NCI-H82 treated with DMSO at 0.1 percent for 48 hours (cell line): ENCODE measurements around the gene HIGD2A.
A peak's percentile ranks its signal among the peaks of the same experiment; 100 is the strongest.

ENCODE experiments used
- DNase-seq: peaks from one replicate; lab custom pipeline; 2025; ENCODE audit not compliant: unreplicated experiment; lab: John Stamatoyannopoulos, UW

Gene HIGD2A

GRCh38 chr5:176388444-176389134 is at the start of gene HIGD2A, which contains the start of gene NOP16:
HIGD2A (plus strand) TSS chr5:176388751; CDS start chr5:176388820, 69 bp downstream.
NOP16 (minus strand) TSS chr5:176388598; CDS start chr5:176388539, 59 bp downstream.
- DNase-seq: peak; percentile 94

DNA sequence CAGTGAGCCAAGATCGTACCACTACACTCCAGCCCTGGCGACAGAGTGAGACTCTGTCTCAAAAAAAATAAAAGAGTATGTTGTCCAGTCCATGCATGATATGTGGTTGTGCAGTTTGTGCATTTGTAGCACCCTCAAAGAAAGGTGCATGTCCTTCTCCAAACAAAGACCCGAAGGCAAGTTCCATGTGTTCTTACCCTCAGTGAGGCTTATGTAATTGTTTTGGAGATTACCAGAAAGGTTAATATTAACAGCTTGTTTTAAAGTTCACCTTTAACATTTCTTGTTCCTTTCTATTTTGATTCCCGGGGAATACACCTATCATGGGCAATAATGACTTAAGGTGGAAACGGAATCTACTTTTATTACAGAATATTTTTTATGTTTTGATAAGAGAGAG is 49.2 kb upstream of the HIGD2A start:
- no peak for DNase-seq

- no peak for DNase-seq
Observed at GRCh38 chr5:176341325-176342157, 47.0 kb upstream of the HIGD2A start.

DNA sequence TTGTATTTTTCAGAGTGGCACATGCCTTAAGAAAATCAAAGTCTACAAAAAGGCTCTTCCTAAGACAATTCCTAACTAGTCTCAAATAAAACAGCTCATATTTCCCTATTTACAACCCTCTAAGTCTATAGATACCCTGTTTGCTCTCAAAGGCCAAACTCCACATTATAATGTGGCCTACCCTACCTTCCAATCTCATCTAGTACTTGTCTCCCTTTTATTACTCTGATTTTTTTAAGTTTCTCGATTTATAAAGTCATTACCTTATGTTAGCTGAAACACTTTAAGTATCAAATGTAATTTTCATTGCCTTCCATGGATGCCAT is 46.4 kb upstream of the HIGD2A start:
- DNase-seq: no peak

- DNase-seq: no peak
Observed at GRCh38 chr5:176342766-176343458, 45.6 kb upstream of the HIGD2A start.

- no peak for DNase-seq
Observed at GRCh38 chr5:176350416-176350815, 38.1 kb upstream of the HIGD2A start.

GRCh38 chr5:176352116-176352878 is 36.3 kb upstream of the HIGD2A start:
- no peak for DNase-seq

GRCh38 chr5:176353533-176353932 is 35.0 kb upstream of the HIGD2A start:
- no peak for DNase-seq

GRCh38 chr5:176355400-176356178 is 33.0 kb upstream of the HIGD2A start:
- no peak for DNase-seq

GRCh38 chr5:176356179-176356566 is 32.4 kb upstream of the HIGD2A start:
- no peak for DNase-seq

DNA sequence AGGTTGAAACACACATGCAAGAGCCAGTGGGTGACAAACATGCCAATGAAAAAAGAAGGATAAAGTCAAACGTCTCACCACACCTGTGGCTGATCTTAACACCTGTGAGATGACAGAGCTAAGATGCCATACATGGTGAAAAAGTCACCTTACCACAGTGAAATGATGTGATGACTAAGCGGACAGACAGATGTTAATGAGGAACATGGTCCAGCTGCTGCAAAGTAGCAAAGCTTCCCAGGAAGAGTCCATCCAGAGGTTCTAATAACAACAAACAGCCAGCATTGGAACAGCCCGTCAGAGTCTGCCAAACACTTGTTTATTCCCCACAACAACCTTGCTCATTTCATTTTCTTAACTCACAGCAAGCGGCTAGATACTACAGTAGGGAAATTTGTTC is 28.9 kb upstream of the HIGD2A start:
- DNase-seq: no peak

DNA sequence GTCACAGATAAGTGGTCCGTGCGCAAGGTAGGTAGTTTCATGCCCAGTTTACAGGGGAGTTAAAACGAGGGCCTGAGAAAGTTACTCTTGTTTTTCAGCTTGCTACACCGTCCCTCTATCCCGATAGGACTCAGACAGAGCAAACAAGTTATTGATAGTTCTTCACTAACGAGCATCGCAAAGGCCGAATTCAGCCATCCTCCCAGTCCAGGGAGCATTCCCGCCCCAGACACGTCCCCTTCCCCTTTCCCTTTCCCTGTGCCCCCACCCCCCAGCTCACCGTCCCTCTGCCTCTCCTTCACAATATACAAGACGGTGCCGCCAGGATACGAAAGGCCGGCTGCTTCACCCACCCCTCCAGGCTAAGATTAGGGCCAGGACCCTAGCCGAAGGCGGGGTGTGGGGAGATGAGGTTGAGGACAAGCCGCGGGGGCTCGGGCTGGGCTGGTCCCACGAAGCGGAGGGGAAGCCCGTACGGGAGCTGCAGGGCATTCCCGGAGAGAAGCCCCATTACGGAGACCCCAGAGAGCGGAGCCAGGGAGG is 27.6 kb upstream of the HIGD2A start:
- no peak for DNase-seq

GRCh38 chr5:176361437-176362232 is 26.9 kb upstream of the HIGD2A start, which contains the start of gene KIAA1191:
KIAA1191 (minus strand) TSS chr5:176361764; CDS start chr5:176359508, 2,256 bp downstream.
- DNase-seq: peak; percentile 68

GRCh38 chr5:176362233-176362490 is 26.4 kb upstream of the HIGD2A start:
- no peak for DNase-seq

GRCh38 chr5:176364765-176365350 is 23.7 kb upstream of the HIGD2A start:
- DNase-seq: no peak

DNA sequence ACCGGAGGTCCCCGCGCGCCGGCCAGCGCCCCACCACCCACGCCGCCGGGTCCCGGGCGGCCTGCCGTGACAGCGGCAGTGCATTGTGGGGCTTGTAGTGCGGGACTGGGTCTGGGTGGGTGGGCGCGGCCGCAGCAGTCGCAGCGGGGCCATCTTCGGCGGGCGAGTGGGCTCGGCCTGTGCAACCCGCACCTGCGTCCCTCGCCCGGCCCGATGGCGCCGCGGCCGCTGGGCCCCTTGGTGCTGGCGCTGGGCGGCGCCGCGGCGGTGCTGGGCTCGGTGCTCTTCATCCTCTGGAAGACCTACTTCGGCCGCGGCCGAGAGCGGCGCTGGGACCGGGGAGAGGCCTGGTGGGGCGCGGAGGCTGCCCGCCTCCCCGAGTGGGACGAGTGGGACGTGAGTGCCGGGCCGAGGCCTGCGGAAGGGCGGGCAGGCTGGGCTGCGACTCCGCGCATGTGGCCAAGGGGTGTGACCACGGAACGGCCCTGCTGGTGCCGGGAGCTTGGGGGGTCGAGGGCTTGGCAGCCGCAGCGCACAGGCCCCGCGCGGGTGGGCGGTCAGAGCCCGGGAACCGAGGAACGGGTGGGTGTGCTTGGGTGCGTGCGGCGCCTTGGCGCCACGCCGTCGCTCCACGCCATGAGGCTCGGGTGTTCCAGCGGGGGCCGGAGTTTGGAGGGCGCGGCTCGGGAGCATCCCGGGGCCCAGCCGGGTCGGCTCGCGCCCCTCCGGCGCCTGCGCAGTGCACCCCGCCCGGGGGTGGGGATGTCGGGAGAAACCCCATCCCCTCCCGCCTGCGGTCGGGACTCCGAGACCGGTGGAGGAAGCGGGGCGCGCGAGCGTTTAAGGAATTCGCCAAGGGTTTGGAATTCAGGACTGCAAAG is 23.0 kb upstream of the HIGD2A start, which contains the start of gene ARL10:
TSS of gene ARL10 (plus strand) at position 137 of the 881 bp plus-strand sequence. CDS start at position 214, 77 bp downstream.
- DNase-seq: no peak

DNA sequence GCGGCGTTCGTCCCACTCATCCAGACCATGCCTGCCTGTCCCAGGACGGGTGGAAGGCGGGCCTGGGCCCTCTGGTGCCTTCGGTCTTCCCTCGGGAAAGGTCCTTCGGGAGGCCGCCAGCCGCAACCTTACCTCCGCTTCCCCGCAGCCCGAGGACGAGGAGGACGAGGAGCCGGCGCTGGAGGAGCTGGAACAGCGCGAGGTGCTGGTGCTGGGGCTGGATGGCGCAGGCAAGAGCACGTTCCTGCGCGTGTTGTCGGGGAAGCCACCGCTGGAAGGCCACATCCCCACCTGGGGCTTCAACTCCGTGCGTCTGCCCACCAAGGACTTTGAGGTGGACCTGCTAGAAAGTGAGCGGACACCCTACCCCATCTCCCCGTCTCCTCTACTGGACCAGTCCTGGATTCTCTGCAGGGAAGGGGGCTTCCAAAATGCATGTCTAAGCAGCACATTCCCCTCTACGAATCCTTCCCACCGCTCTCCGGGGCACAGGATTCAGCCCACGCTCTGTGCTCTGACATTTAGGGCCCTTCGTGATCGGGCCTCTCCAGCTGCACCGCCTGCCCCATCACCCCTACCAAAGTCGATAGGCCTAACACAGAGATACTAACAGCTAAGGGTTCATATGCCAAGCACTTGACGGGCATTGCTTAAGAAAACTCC is 22.2 kb upstream of the HIGD2A start:
- DNase-seq: no peak
